H1 (cell line): ENCODE measurements around the gene PDZRN4. TPM values are rescaled to one million over a fixed set of nuclear protein-coding genes. Genes with fewer than 3 reads are reported as not detected.

Experiments
- CTCF ChIA-PET: fragments of 300-600 bp; sonication (Branson Sonifier 250); formaldehyde crosslinking; loops from one replicate; lab custom pipeline; 2021; ENCODE audit not compliant: partially characterized antibody; lab: Charles Lee
- POLR2A ChIA-PET: fragments of 300-600 bp; sonication (Branson Sonifier 250); formaldehyde crosslinking; loops from one replicate; lab custom pipeline; 2021; ENCODE audit warnings: inconsistent platforms; ENCODE audit not compliant: partially characterized antibody; lab: Charles Lee
- DNase-seq, 2 experiments: peaks; one replicate each; pipeline versions ENCODE4 v3.0.0 to v3.0.0-alpha.2; 2010 to 2022; ENCODE audit warnings: low spot score in 2 of 2, low read depth in 1 of 2, mixed read lengths in 1 of 2
- FAIRE-seq: peaks from 2 replicates; lab custom pipeline; 2011; peaks lifted over from hg19 to GRCh38; lab: Jason Lieb, UNC
- H2AFZ ChIP-seq: 2 replicates; pipeline ENCODE4 v1.8.1; 2012; ENCODE audit warnings: low read length, inconsistent platforms
- H2AK5ac ChIP-seq: 2 replicates; pipeline ENCODE4 v1.6.1; 2013; ENCODE audit warnings: low read depth, low read length
- H2BK120ac ChIP-seq: replicated peaks from 2 replicates; pipeline ENCODE3; 2013; ENCODE audit warnings: low read depth, low read length, inconsistent platforms
- H2BK12ac ChIP-seq: 2 replicates; pipeline ENCODE4 v1.6.1; 2013; ENCODE audit warnings: low read depth, low read length
- H2BK15ac ChIP-seq: 2 replicates; pipeline ENCODE4 v1.6.1; 2013; ENCODE audit warnings: low read length
- H2BK20ac ChIP-seq: 2 replicates; pipeline ENCODE4 v1.6.1; 2013; ENCODE audit warnings: low read length
- H2BK5ac ChIP-seq: 2 replicates; pipeline ENCODE4 v1.6.1; 2013; ENCODE audit warnings: low read depth, low read length
- H3K14ac ChIP-seq: 2 replicates; pipeline ENCODE4 v1.6.1; 2013; ENCODE audit warnings: inconsistent platforms; ENCODE audit not compliant: insufficient read length
- H3K18ac ChIP-seq: 2 replicates; pipeline ENCODE4 v1.6.1; 2013; ENCODE audit warnings: low read length; ENCODE audit errors: extremely low read depth
- H3K23ac ChIP-seq: 2 replicates; pipeline ENCODE4 v1.6.1; 2013; ENCODE audit warnings: inconsistent platforms; ENCODE audit not compliant: insufficient read length
- H3K23me2 ChIP-seq: 2 replicates; pipeline ENCODE4 v1.6.1; 2013; ENCODE audit warnings: low read depth, low read length
- H3K27ac ChIP-seq: 2 replicates; pipeline ENCODE4 v1.6.1; 2011; ENCODE audit warnings: low read depth, low read length, inconsistent platforms
- H3K27me3 ChIP-seq, 4 experiments: replicated peaks in 1 of 4; 1 replicate in 1 of 4; 2 replicates in 3 of 4; pipeline versions ENCODE4 v1.6.1 to v1.8.1; 2011 to 2013; ENCODE audit warnings: low read length in 3 of 4, mild to moderate bottlenecking in 3 of 4, inconsistent platforms in 2 of 4, mixed read lengths in 2 of 4, moderate library complexity in 1 of 4; ENCODE audit not compliant: control insufficient read depth in 3 of 4, insufficient read depth in 3 of 4; ENCODE audit errors: extremely low read depth in 1 of 4
- H3K36me3 ChIP-seq, 4 experiments: 2 replicates each; pipeline versions ENCODE4 v1.6.1 to v1.8.1; 2011 to 2013; ENCODE audit warnings: mild to moderate bottlenecking in 4 of 4, low read length in 3 of 4, moderate library complexity in 2 of 4, control low read depth in 1 of 4, inconsistent platforms in 1 of 4; ENCODE audit not compliant: insufficient read depth in 4 of 4, control insufficient read depth in 2 of 4
- H3K4ac ChIP-seq: replicated peaks from 2 replicates; pipeline ENCODE3; 2013; ENCODE audit warnings: low read length, low read depth, mixed read lengths, inconsistent platforms; ENCODE audit not compliant: insufficient read length
- H3K4me1 ChIP-seq, 4 experiments: replicated peaks in 1 of 4; 1 replicate in 1 of 4; 2 replicates in 3 of 4; pipeline versions ENCODE4 v1.6.1 to v1.8.1; 2011 to 2013; ENCODE audit warnings: low read length in 3 of 4, inconsistent platforms in 2 of 4, mixed read lengths in 1 of 4; ENCODE audit not compliant: insufficient read depth in 4 of 4, control insufficient read depth in 3 of 4
- H3K4me2 ChIP-seq, 2 experiments: 2 replicates each; pipeline versions ENCODE4 v1.6.1 to v1.8.1; 2011 to 2013; ENCODE audit warnings: low read depth in 2 of 2, low read length in 2 of 2, control low read depth in 1 of 2, inconsistent platforms in 1 of 2, mild to moderate bottlenecking in 1 of 2; ENCODE audit not compliant: insufficient read depth in 1 of 2
- H3K4me3 ChIP-seq, 4 experiments: fragments of 200-600, 300-600 bp in 1 of 4; sonication (generic), shearing (Covaris generic), sonication (Bioruptor Twin) in 1 of 4; 2 replicates each; pipeline versions ENCODE4 v1.5.1 to v1.8.1; 2011 to 2016; ENCODE audit warnings: low read length in 4 of 4, low read depth in 3 of 4, control low read depth in 2 of 4, inconsistent platforms in 2 of 4, mild to moderate bottlenecking in 2 of 4, mixed read lengths in 1 of 4, moderate library complexity in 1 of 4; ENCODE audit not compliant: insufficient read depth in 2 of 4; ENCODE audit errors: extremely low read depth in 1 of 4
- H3K56ac ChIP-seq: replicated peaks from 2 replicates; pipeline ENCODE3; 2013; ENCODE audit warnings: low read depth, mild to moderate bottlenecking, mixed read lengths, low read length, inconsistent platforms; ENCODE audit not compliant: insufficient read length
- H3K79me1 ChIP-seq: 2 replicates; pipeline ENCODE4 v1.6.1; 2013; ENCODE audit warnings: low read depth, low read length, control low read depth
- H3K79me2 ChIP-seq, 2 experiments: 2 replicates each; pipeline versions ENCODE4 v1.6.1 to v1.8.1; 2012 to 2013; ENCODE audit warnings: low read length in 2 of 2, mild to moderate bottlenecking in 2 of 2, inconsistent platforms in 1 of 2; ENCODE audit not compliant: insufficient read depth in 2 of 2, control insufficient read depth in 1 of 2
- H3K9ac ChIP-seq, 4 experiments: replicated peaks in 1 of 4; 1 replicate in 1 of 4; 2 replicates in 3 of 4; pipeline versions ENCODE4 v1.6.1 to v1.8.1; 2011 to 2013; ENCODE audit warnings: low read depth in 3 of 4, low read length in 3 of 4, control low read depth in 2 of 4, mild to moderate bottlenecking in 2 of 4, moderate library complexity in 2 of 4, inconsistent platforms in 1 of 4; ENCODE audit errors: extremely low read depth in 1 of 4
- H3K9me3 ChIP-seq, 2 experiments: 2 replicates each; pipeline versions ENCODE4 v1.6.1 to v1.8.1; 2012 to 2013; ENCODE audit warnings: mild to moderate bottlenecking in 2 of 2, moderate library complexity in 2 of 2, control low read depth in 1 of 2, inconsistent platforms in 1 of 2, low read depth in 1 of 2, low read length in 1 of 2, mixed read lengths in 1 of 2; ENCODE audit not compliant: insufficient read depth in 2 of 2
- H4K20me1 ChIP-seq, 2 experiments: replicated peaks in 1 of 2; 2 replicates each; pipeline versions ENCODE3 to v1.8.1; 2011 to 2013; ENCODE audit warnings: inconsistent platforms in 2 of 2, low read length in 2 of 2, mild to moderate bottlenecking in 1 of 2; ENCODE audit not compliant: insufficient read depth in 2 of 2, control insufficient read depth in 1 of 2
- H4K5ac ChIP-seq: 2 replicates; pipeline ENCODE4 v1.6.1; 2013; ENCODE audit warnings: low read length, low read depth, mixed read lengths, inconsistent platforms; ENCODE audit not compliant: insufficient read length
- H4K8ac ChIP-seq: 2 replicates; pipeline ENCODE4 v1.8.0; 2013; ENCODE audit warnings: mild to moderate bottlenecking, moderate library complexity, low read length, inconsistent platforms; ENCODE audit not compliant: insufficient read depth; ENCODE audit errors: extremely low read depth
- H4K91ac ChIP-seq: replicated peaks from 2 replicates; pipeline ENCODE3; 2013; ENCODE audit warnings: low read length, mixed read lengths, inconsistent platforms; ENCODE audit not compliant: insufficient read length
- ASH2L ChIP-seq: fragments of 200-600, 300-600 bp; sonication (generic); IDR thresholded peaks from one replicate; pipeline ENCODE4 v1.7.1; 2017; ENCODE audit warnings: low read length
- ATF2 ChIP-seq: IDR thresholded peaks from 2 replicates; pipeline ENCODE4 v1.6.1; 2012; ENCODE audit warnings: low read length, inconsistent platforms
- BCL11A ChIP-seq, 2 experiments: IDR thresholded peaks; one replicate each; pipeline ENCODE4 v1.6.1; 2011; ENCODE audit warnings: low read depth in 2 of 2, low read length in 2 of 2, mild to moderate bottlenecking in 2 of 2
- CEBPB ChIP-seq: IDR thresholded peaks from 2 replicates; pipeline ENCODE4 v1.6.1; 2012; ENCODE audit warnings: low read depth, low read length
- CTCF ChIP-seq, 3 experiments: IDR thresholded peaks; 1 replicate in 2 of 3; 2 replicates in 1 of 3; pipeline versions ENCODE4 v1.5.1 to v1.6.1; 2011; ENCODE audit warnings: low read length in 3 of 3, mild to moderate bottlenecking in 3 of 3, inconsistent platforms in 2 of 3, low read depth in 1 of 3, moderate library complexity in 1 of 3; ENCODE audit not compliant: insufficient read depth in 1 of 3; ENCODE audit errors: control extremely low read depth in 1 of 3
- EGR1 ChIP-seq: IDR thresholded peaks from 2 replicates; pipeline ENCODE4 v1.6.1; 2011; ENCODE audit warnings: low read depth, low read length, borderline replicate concordance
- HDAC2 ChIP-seq, 2 experiments: fragments of 300-600 bp in 1 of 2; sonication (generic) in 1 of 2; IDR thresholded peaks; 2 replicates each; pipeline ENCODE4 v1.6.1; 2011 to 2012; ENCODE audit warnings: low read depth in 2 of 2, low read length in 2 of 2, mild to moderate bottlenecking in 2 of 2, moderate library complexity in 2 of 2, borderline replicate concordance in 1 of 2, inconsistent platforms in 1 of 2
- PHF8 ChIP-seq: fragments of 200-600 bp; sonication (generic); conservative IDR thresholded peaks from 2 replicates; pipeline ENCODE4 v1.7.1; 2012; ENCODE audit warnings: low read depth, mild to moderate bottlenecking, inconsistent platforms, low read length, moderate library complexity
- POLR2AphosphoS5 ChIP-seq: IDR thresholded peaks from 2 replicates; pipeline ENCODE4 v1.6.1; 2011; ENCODE audit warnings: low read depth, low read length
- SP1 ChIP-seq: IDR thresholded peaks from 2 replicates; pipeline ENCODE4 v1.6.1; 2011; ENCODE audit warnings: low read depth, low read length
- WGBS, 2 experiments: shearing (Covaris generic) in 1 of 2; methylation state at CpG; one replicate each; pipeline versions ENCODE4 v1.1.6 to v1.1.7; 2013 to 2015; ENCODE audit warnings: low lambda C conversion rate in 2 of 2, mixed read lengths in 2 of 2, inconsistent platforms in 1 of 2, low coverage in 1 of 2, missing lambda C conversion rate in 1 of 2; ENCODE audit not compliant: insufficient replicate concordance in 2 of 2, insufficient coverage in 1 of 2, insufficient read length in 1 of 2; ENCODE audit errors: extremely low coverage in 1 of 2, missing lambda C conversion rate in 1 of 2; 5-methylcytosine and 5-hydroxymethylcytosine counted together
- polyA plus RNA-seq, 7 experiments: library from polyadenylated mRNA; depleted of rRNA in 3 of 7; stranded (reverse) in 5 of 7; unstranded in 2 of 7; fragments of >200 nt in 5 of 7; fragments of 200-250 nt in 2 of 7; gene quantifications; 1 replicate in 5 of 7; 2 replicates in 1 of 7; 4 replicates in 1 of 7; pipeline versions ENCODE4 v1.2.1 to v1.2.3, GENCODE V29; 2011 to 2013; ENCODE audit warnings: missing spikeins in 2 of 7, mixed read lengths in 2 of 7
- total RNA-seq: library from RNA; stranded (reverse); fragmentation: NEBNext Ultra II Directional; extraction: Animal tissue kit (Norgen Biotek cat#: 25700); gene quantifications from 2 replicates; pipeline ENCODE4 v1.2.1, GENCODE V29; 2021

PDZRN4 gene
- total and polyA plus RNA-seq, 2 of the 8 experiments (the other 6 are each of a cell fraction or from before 2014, with no cell fraction given): not detected

GRCh38 chr12:41439801-41440200 lies 251.7 kb downstream of the PDZRN4 start:
- no peak overlapping the region for H3K18ac ChIP-seq
- no peak overlapping the region for H2AK5ac ChIP-seq
- H3K23ac ChIP-seq: no peak overlapping the region
- H3K79me1 ChIP-seq: no peaks in the 10 kb centered on the region
- no peak overlapping the region for H3K9ac ChIP-seq
- peaks cover 0 to 6% (median 4%) of the 10 kb centered on the region in 4 experiments; a peak in 4 of 7 replicates for H3K4me1 ChIP-seq
- H4K8ac ChIP-seq: no peak overlapping the region
- H3K9me3 ChIP-seq: no peaks in the 10 kb centered on the region
- no peak overlapping the region for H2BK120ac ChIP-seq
- no peak overlapping the region for H3K4me3 ChIP-seq
- no peak overlapping the region for H2BK20ac ChIP-seq
- no peak overlapping the region for H2BK12ac ChIP-seq
- FAIRE-seq (no peak), DNase-seq (no peak)
- H3K14ac ChIP-seq: no peak overlapping the region
- no peaks in the 10 kb centered on the region for H4K20me1 ChIP-seq
- no peak overlapping the region for H2BK5ac ChIP-seq
- H3K27me3 ChIP-seq: peaks cover 0 to 1% (median 0%) of the 10 kb centered on the region in 4 experiments; a peak in 1 of 7 replicates
- no peak overlapping the region for H4K5ac ChIP-seq
- no peak overlapping the region for H3K56ac ChIP-seq
- no peaks in the 10 kb centered on the region for H3K23me2 ChIP-seq
- H3K79me2 ChIP-seq: no peaks in the 10 kb centered on the region
- no peaks in the 10 kb centered on the region for H3K36me3 ChIP-seq
- WGBS, 2 experiments: 72% methylated on average over 2 of the region's 2 CpGs; no CpG with 5 or more reads in 1 of the 2 experiments
- CTCF ChIA-PET: interaction anchor here (0.5 to 1.6 kb wide), 4 partner anchors 20 to 223 kb away, joined by 3 to 6 read pairs (median 4); no protein-coding TSS in a partner anchor
- H3K4ac ChIP-seq: no peak overlapping the region
- no peak overlapping the region for H2BK15ac ChIP-seq
- no peak overlapping the region for H3K4me2 ChIP-seq
- no peak overlapping the region for H3K27ac ChIP-seq
- POLR2A ChIA-PET: interaction anchor here (1.8 kb wide), 1 partner anchor 11 kb away, joined by 4 read pairs; no protein-coding TSS in a partner anchor
- H4K91ac ChIP-seq: no peak overlapping the region
- H2AFZ ChIP-seq: no peak overlapping the region
- TF ChIP-seq BCL11A (IDR thresholded peaks at IDR 0.05; ENCODE audit: low read depth in 2 of 2, low read length in 2 of 2) (no peak), CTCF (IDR thresholded peaks at IDR 0.05; ENCODE audit: control extremely low read depth in 1 of 3, insufficient read depth in 1 of 3, low read depth in 1 of 3, low read length in 3 of 3) (no peak), EGR1 (no peak), POLR2AphosphoS5 (no peak), SP1 (no peak), ATF2 (no peak), HDAC2 (IDR thresholded peaks at IDR 0.05; ENCODE audit: borderline replicate concordance in 1 of 2, low read depth in 2 of 2, low read length in 2 of 2) (no peak), ASH2L (no peak), PHF8 (no peak), CEBPB (no peak)
